A673 (cell line): ENCODE data around the gene AP2B1. TPM values are rescaled to one million over a fixed set of nuclear protein-coding genes. Genes with fewer than 3 reads are reported as not detected.

ENCODE experiments used
- BruUV-seq: library from RNA; stranded (reverse); fragments of 400-500 nt; replicated peaks from 2 replicates; lab custom pipeline; 2021; lab: Mats Ljungman, UMichigan
- CTCF ChIA-PET: fragments of 300-600 bp; sonication (Branson Sonifier 250); formaldehyde crosslinking; loops from one replicate; lab custom pipeline; 2022; ENCODE audit warnings: antibody characterized with exemption; lab: Charles Lee
- POLR2A ChIA-PET: fragments of 300-600 bp; sonication (Branson Sonifier 250); formaldehyde crosslinking; loops from one replicate; lab custom pipeline; 2022; ENCODE audit warnings: antibody characterized with exemption; ENCODE audit not compliant: low non-redundant PET; lab: Charles Lee
- DNase-seq: peaks from one replicate; pipeline ENCODE4 v3.0.0-alpha.2; 2015; ENCODE audit warnings: low spot score
- H3K27ac ChIP-seq: fragments of 200-600 bp; sonication (generic); 2 replicates; pipeline ENCODE4 v1.5.1; 2016; ENCODE audit warnings: mixed run types, low read depth, mild to moderate bottlenecking, mixed read lengths, antibody characterized with exemption, low read length; ENCODE audit not compliant: poor library complexity, severe bottlenecking
- H3K27me3 ChIP-seq: fragments of 200-600 bp; sonication (generic); replicated peaks from 2 replicates; pipeline ENCODE4 v1.6.1; 2017; ENCODE audit warnings: mixed run types, low read depth, mild to moderate bottlenecking, mixed read lengths, antibody characterized with exemption, low read length; ENCODE audit not compliant: insufficient read depth, poor library complexity
- H3K36me3 ChIP-seq: fragments of 200-600 bp; sonication (generic); 2 replicates; pipeline ENCODE4 v1.6.1; 2016; ENCODE audit warnings: mixed run types, mild to moderate bottlenecking, mixed read lengths, antibody characterized with exemption, low read length; ENCODE audit not compliant: insufficient read depth, poor library complexity, severe bottlenecking
- H3K4me1 ChIP-seq: fragments of 200-600 bp; sonication (generic); 2 replicates; pipeline ENCODE4 v1.6.1; 2017; ENCODE audit warnings: mixed run types, mild to moderate bottlenecking, mixed read lengths, antibody characterized with exemption, low read length; ENCODE audit not compliant: insufficient read depth, poor library complexity, severe bottlenecking
- H3K4me3 ChIP-seq: fragments of 200-600 bp; sonication (generic); 2 replicates; pipeline ENCODE4 v1.5.1; 2016; ENCODE audit warnings: low read depth, mixed run types, mild to moderate bottlenecking, mixed read lengths, low read length; ENCODE audit not compliant: poor library complexity, severe bottlenecking
- H3K9me3 ChIP-seq: fragments of 200-600 bp; sonication (generic); 2 replicates; pipeline ENCODE4 v1.6.1; 2016; ENCODE audit warnings: mixed run types, low read depth, mild to moderate bottlenecking, mixed read lengths, antibody characterized with exemption, low read length; ENCODE audit not compliant: poor library complexity, severe bottlenecking
- CTCF ChIP-seq: fragments of 300-800, 200-600 bp; sonication (generic); conservative IDR thresholded peaks from 2 replicates; pipeline ENCODE4 v1.5.1; 2017; ENCODE audit warnings: low read depth, mild to moderate bottlenecking, antibody characterized with exemption, low read length, moderate library complexity, mixed read lengths
- EZH2 ChIP-seq: fragments of 200-600 bp; sonication (generic); IDR thresholded peaks from 2 replicates; pipeline ENCODE4 v1.6.1; 2017; ENCODE audit warnings: borderline replicate concordance, low read depth, mild to moderate bottlenecking, mixed read lengths, antibody characterized with exemption, low read length; ENCODE audit not compliant: poor library complexity, severe bottlenecking
- intact Hi-C: fragments of 100-400 bp; cut with micrococcal nuclease; formaldehyde crosslinking; loops from one replicate; pipeline ENCODE4 v1.10.0; 2022; ENCODE audit not compliant: unreplicated experiment
- total RNA-seq: library from RNA; stranded (reverse); gene quantifications from 2 replicates; pipeline ENCODE4 v1.2.3, GENCODE V29; 2021

The AP2B1 gene
- total RNA-seq, 1 experiment from 2014 or later, result 124 TPM

- ChIA-PET CTCF (no interaction called here), POLR2A (no interaction called here)
- no peaks in the 10 kb centered on the region for H3K4me1 ChIP-seq
- BruUV-seq, result no TSS peak
- H3K36me3 ChIP-seq, result peaks cover 22% of the 10 kb centered on the region
- intact Hi-C loops, result no loop called here
- H3K9me3 ChIP-seq, result no peaks in the 10 kb centered on the region
- H3K27ac ChIP-seq, result no peak overlapping the region
- no peaks in the 10 kb centered on the region for H3K27me3 ChIP-seq
- H3K4me3 ChIP-seq, result no peak overlapping the region
- DNase-seq, result no peak
- TF ChIP-seq EZH2, result no peak
- no peak for TF ChIP-seq CTCF
Measured at GRCh38 chr17:35596072-35596471, 8.9 kb downstream of the AP2B1 start.

DNA sequence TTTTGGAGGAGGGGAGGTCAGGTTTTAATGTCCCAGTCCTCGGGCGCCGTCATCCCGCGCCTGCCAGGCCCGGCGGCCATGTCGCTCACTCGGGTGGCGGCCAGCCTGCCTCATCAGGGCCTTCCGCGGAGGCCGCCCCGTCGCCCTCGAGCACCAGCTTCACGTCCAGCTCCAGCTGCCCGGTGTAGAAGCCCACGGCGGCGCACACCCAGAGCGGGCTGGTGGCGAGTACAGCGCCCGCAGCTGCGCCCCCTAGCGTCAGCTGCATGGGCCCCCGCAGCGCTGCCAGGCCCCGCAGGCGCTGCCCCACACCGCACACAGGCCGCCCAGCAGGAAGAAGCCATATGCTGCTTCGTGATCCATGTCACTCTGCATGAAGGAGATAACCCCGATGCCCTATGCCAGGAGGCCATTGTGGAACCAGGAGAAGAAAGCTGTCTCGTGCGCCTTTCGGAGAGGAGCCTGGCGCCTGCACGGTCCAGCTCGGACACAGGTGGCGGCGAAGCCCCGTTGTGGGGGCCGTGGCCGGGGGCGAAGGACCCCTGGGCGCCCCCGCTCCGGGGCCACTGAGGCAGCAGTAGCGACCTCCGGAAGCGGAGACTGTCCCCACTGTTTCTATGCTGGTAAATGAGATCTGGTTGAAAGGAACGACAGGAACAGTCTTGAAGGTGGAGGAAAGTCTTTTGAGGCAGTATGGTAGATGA, 9.6 kb downstream of the AP2B1 start:
- no peak overlapping the region for H3K27ac ChIP-seq
- no peak overlapping the region for H3K4me3 ChIP-seq
- no peaks in the 10 kb centered on the region for H3K4me1 ChIP-seq
- DNase-seq, result no peak
- TF ChIP-seq CTCF (0 out of 2 replicates have a peak, but pooled peaks have one; percentile 11), EZH2 (no peak)
- H3K9me3 ChIP-seq, result no peaks in the 10 kb centered on the region
- H3K36me3 ChIP-seq, result peaks cover 22% of the 10 kb centered on the region
- H3K27me3 ChIP-seq, result no peaks in the 10 kb centered on the region
- intact Hi-C loops, result no loop called here
- no TSS peak for BruUV-seq
- ChIA-PET POLR2A (no interaction called here), CTCF (no interaction called here)

GRCh38 chr17:35597604-35598003, 10.5 kb downstream of the AP2B1 start:
- POLR2A ChIA-PET, result no interaction called here

More at GRCh38 chr17:35597604-35598003, 10.5 kb downstream of the AP2B1 start:
- no peak overlapping the region for H3K27ac ChIP-seq
- DNase-seq, result no peak
- intact Hi-C loops, result no loop called here
- CTCF ChIA-PET, result no interaction called here
- H3K36me3 ChIP-seq, result peaks cover 22% of the 10 kb centered on the region
- H3K9me3 ChIP-seq, result no peaks in the 10 kb centered on the region
- H3K4me3 ChIP-seq, result no peak overlapping the region
- H3K27me3 ChIP-seq, result no peaks in the 10 kb centered on the region
- no peaks in the 10 kb centered on the region for H3K4me1 ChIP-seq
- TF ChIP-seq CTCF, result no peak
- no peak for TF ChIP-seq EZH2
- no TSS peak for BruUV-seq
